Keratinocyte (primary cell): ENCODE measurements around the gene DCLK1. TPM values are rescaled to one million over a fixed set of nuclear protein-coding genes. Genes with fewer than 3 reads are reported as not detected.

Experiments used
- DNase-seq: peaks from one replicate; pipeline ENCODE4 v3.0.0-alpha.2; 2011; ENCODE audit warnings: low read depth, missing footprints, low spot score
- FAIRE-seq: peaks from 2 replicates; lab custom pipeline; 2011; peaks lifted over from hg19 to GRCh38; lab: Jason Lieb, UNC
- H2AFZ ChIP-seq: 2 replicates; pipeline ENCODE4 v1.6.0; 2012; ENCODE audit warnings: low read length, control low read depth, inconsistent platforms; ENCODE audit not compliant: control insufficient read depth
- H3K27ac ChIP-seq: 2 replicates; pipeline ENCODE4 v1.5.1; 2011; ENCODE audit warnings: low read length; ENCODE audit not compliant: control insufficient read depth, insufficient read depth
- H3K27me3 ChIP-seq: 3 replicates; pipeline ENCODE4 v1.6.0; 2011; ENCODE audit warnings: low read length; ENCODE audit not compliant: control insufficient read depth, insufficient read depth; ENCODE audit errors: extremely low read depth
- H3K36me3 ChIP-seq, 2 experiments: 2 replicates in 1 of 2; 3 replicates in 1 of 2; pipeline ENCODE4 v1.5.1; 2011; ENCODE audit warnings: low read length in 2 of 2, mild to moderate bottlenecking in 1 of 2; ENCODE audit not compliant: control insufficient read depth in 2 of 2, insufficient read depth in 2 of 2; ENCODE audit errors: extremely low read depth in 1 of 2
- H3K4me1 ChIP-seq: 3 replicates; pipeline ENCODE4 v1.5.1; 2011; ENCODE audit warnings: low read length; ENCODE audit not compliant: control insufficient read depth, insufficient read depth; ENCODE audit errors: extremely low read depth
- H3K4me2 ChIP-seq: 3 replicates; pipeline ENCODE4 v1.6.0; 2011; ENCODE audit warnings: low read depth, low read length; ENCODE audit not compliant: control insufficient read depth, insufficient read depth; ENCODE audit errors: extremely low read depth
- H3K4me3 ChIP-seq, 3 experiments: fragments of 200-600 bp in 1 of 3; sonication (generic) in 1 of 3; 2 replicates in 2 of 3; 3 replicates in 1 of 3; pipeline ENCODE4 v1.5.1; 2011 to 2016; ENCODE audit warnings: low read length in 3 of 3, mild to moderate bottlenecking in 3 of 3, control low read depth in 2 of 3, inconsistent platforms in 1 of 3, low read depth in 1 of 3, mixed read lengths in 1 of 3, mixed run types in 1 of 3, moderate library complexity in 1 of 3; ENCODE audit not compliant: control insufficient read depth in 2 of 3, insufficient read depth in 2 of 3; ENCODE audit errors: extremely low read depth in 1 of 3
- H3K79me2 ChIP-seq: 2 replicates; pipeline ENCODE4 v1.6.0; 2012; ENCODE audit warnings: low read length; ENCODE audit not compliant: control insufficient read depth, insufficient read depth
- H3K9ac ChIP-seq: 3 replicates; pipeline ENCODE4 v1.6.0; 2011; ENCODE audit warnings: low read length; ENCODE audit not compliant: control insufficient read depth, insufficient read depth; ENCODE audit errors: extremely low read depth
- H3K9me1 ChIP-seq: 3 replicates; pipeline ENCODE4 v1.6.0; 2011; ENCODE audit warnings: low read length; ENCODE audit not compliant: control insufficient read depth, insufficient read depth; ENCODE audit errors: extremely low read depth
- H3K9me3 ChIP-seq: 2 replicates; pipeline ENCODE4 v1.5.1; 2012; ENCODE audit warnings: low read depth, low read length; ENCODE audit not compliant: control insufficient read depth
- H4K20me1 ChIP-seq: 3 replicates; pipeline ENCODE4 v1.6.0; 2011; ENCODE audit warnings: low read length; ENCODE audit not compliant: control insufficient read depth, insufficient read depth; ENCODE audit errors: extremely low read depth
- EZH2 ChIP-seq: IDR thresholded peaks from one replicate; pipeline ENCODE4 v1.6.1; 2012; ENCODE audit warnings: inconsistent platforms, mild to moderate bottlenecking, low read length, moderate library complexity
- dilution Hi-C: fragments of 300-500 bp; cut with MboI; formaldehyde crosslinking; loops from one replicate; pipeline ENCODE4 v1.7.0; 2020; ENCODE audit warnings: low sequenced_read_pairs; ENCODE audit not compliant: extremely low pct_ligation_motif_present
- polyA plus RNA-seq, 5 experiments: library from polyadenylated mRNA; depleted of rRNA in 3 of 5; stranded (reverse) in 3 of 5; stranded (forward) in 1 of 5; unstranded in 1 of 5; fragments of >200 nt; gene quantifications; 1 replicate in 1 of 5; 2 replicates in 3 of 5; 3 replicates in 1 of 5; pipeline versions ENCODE4 v1.2.1 to v1.2.3, GENCODE V29; 2011 to 2012; ENCODE audit warnings: missing spikeins in 2 of 5, low read depth in 1 of 5, low replicate concordance in 1 of 5
- TF ChIP-seq, protein P1 (sequence below), 3 experiments: IDR thresholded peaks in 1 of 3; conservative IDR thresholded peaks in 1 of 3; optimal IDR thresholded peaks in 1 of 3; 2 replicates in 2 of 3; 3 replicates in 1 of 3; pipeline versions ENCODE3 to v1.5.1; 2011; ENCODE audit warnings: low read length in 3 of 3, mild to moderate bottlenecking in 3 of 3, moderate library complexity in 2 of 3, control low read depth in 1 of 3, inconsistent platforms in 1 of 3; ENCODE audit not compliant: insufficient read depth in 2 of 3; ENCODE audit errors: extremely low read depth in 1 of 3

Gene DCLK1
- polyA plus RNA-seq, 1 donor (not counting 4 experiments of a cell fraction or from before 2014, with no cell fraction given): 0.04 TPM

GRCh38 chr13:36028359-36029025 lies 102.7 kb downstream of the DCLK1 start:
- H3K4me2 ChIP-seq: no peak overlapping the region
- no peaks in the 10 kb centered on the region for H3K79me2 ChIP-seq
- no peak for FAIRE-seq
- DNase-seq: no peak
- H3K9me3 ChIP-seq: no peaks in the 10 kb centered on the region
- no peaks in the 10 kb centered on the region for H3K4me1 ChIP-seq
- no peak overlapping the region for H3K9ac ChIP-seq
- H4K20me1 ChIP-seq: no peaks in the 10 kb centered on the region
- H3K27me3 ChIP-seq: no peaks in the 10 kb centered on the region
- H3K36me3 ChIP-seq: no peaks in the 10 kb centered on the region
- no peak overlapping the region for H3K4me3 ChIP-seq
- H3K9me1 ChIP-seq: no peaks in the 10 kb centered on the region
- H3K27ac ChIP-seq: no peak overlapping the region
- TF ChIP-seq EZH2: no peak
- TF ChIP-seq, protein P1, sequence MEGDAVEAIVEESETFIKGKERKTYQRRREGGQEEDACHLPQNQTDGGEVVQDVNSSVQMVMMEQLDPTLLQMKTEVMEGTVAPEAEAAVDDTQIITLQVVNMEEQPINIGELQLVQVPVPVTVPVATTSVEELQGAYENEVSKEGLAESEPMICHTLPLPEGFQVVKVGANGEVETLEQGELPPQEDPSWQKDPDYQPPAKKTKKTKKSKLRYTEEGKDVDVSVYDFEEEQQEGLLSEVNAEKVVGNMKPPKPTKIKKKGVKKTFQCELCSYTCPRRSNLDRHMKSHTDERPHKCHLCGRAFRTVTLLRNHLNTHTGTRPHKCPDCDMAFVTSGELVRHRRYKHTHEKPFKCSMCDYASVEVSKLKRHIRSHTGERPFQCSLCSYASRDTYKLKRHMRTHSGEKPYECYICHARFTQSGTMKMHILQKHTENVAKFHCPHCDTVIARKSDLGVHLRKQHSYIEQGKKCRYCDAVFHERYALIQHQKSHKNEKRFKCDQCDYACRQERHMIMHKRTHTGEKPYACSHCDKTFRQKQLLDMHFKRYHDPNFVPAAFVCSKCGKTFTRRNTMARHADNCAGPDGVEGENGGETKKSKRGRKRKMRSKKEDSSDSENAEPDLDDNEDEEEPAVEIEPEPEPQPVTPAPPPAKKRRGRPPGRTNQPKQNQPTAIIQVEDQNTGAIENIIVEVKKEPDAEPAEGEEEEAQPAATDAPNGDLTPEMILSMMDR (optimal IDR thresholded peaks at IDR 0.05 in 1 of 3, IDR thresholded peaks at IDR 0.05 in 1 of 3, conservative IDR thresholded peaks at IDR 0.05 in 1 of 3; ENCODE audit: extremely low read depth in 1 of 3, insufficient read depth in 2 of 3, low read length in 3 of 3): no peak
- no peak overlapping the region for H2AFZ ChIP-seq
- dilution Hi-C loops: no loop called here

- no peaks in the 10 kb centered on the region for H4K20me1 ChIP-seq
- no peak overlapping the region for H3K9ac ChIP-seq
- no peaks in the 10 kb centered on the region for H3K27me3 ChIP-seq
- no peak for FAIRE-seq
- TF ChIP-seq, protein P1 (optimal IDR thresholded peaks at IDR 0.05 in 1 of 3, IDR thresholded peaks at IDR 0.05 in 1 of 3, conservative IDR thresholded peaks at IDR 0.05 in 1 of 3; ENCODE audit: extremely low read depth in 1 of 3, insufficient read depth in 2 of 3, low read length in 3 of 3): no peak
- no peak overlapping the region for H3K27ac ChIP-seq
- no peak overlapping the region for H3K4me2 ChIP-seq
- dilution Hi-C loops: no loop called here
- no peaks in the 10 kb centered on the region for H3K36me3 ChIP-seq
- no peaks in the 10 kb centered on the region for H3K4me1 ChIP-seq
- no peaks in the 10 kb centered on the region for H3K79me2 ChIP-seq
- no peak overlapping the region for H3K4me3 ChIP-seq
- H2AFZ ChIP-seq: no peak overlapping the region
- no peak for DNase-seq
- no peaks in the 10 kb centered on the region for H3K9me1 ChIP-seq
- H3K9me3 ChIP-seq: no peaks in the 10 kb centered on the region
These were observed 104.7 kb downstream of the DCLK1 start for GRCh38 chr13:36026531-36026930.
